Activated naive CD8-positive, alpha-beta T cell treated with anti-CD3 and anti-CD28 coated beads, Interleukin-2, amount 50 U/mL, for 24 hours (primary cell): ENCODE results near the gene ACACB.
A peak's percentile ranks its signal among the peaks of the same experiment; 100 is the strongest.

Experiments
- ATAC-seq: fragments of 150-1000 bp; cut with Tn5 transposase; one replicate; pipeline ENCODE4 v1.10.0; 2021
- DNase-seq: peaks from one replicate; pipeline ENCODE4 v3.0.0; 2021
- H3K27ac Mint-ChIP-seq: one replicate; pipeline ENCODE4 v1.8.0; 2021; ENCODE audit warnings: mild to moderate bottlenecking, mixed read lengths
- H3K27me3 Mint-ChIP-seq: one replicate; pipeline ENCODE4 v1.8.0; 2021; ENCODE audit warnings: mixed read lengths
- H3K36me3 Mint-ChIP-seq: one replicate; pipeline ENCODE4 v1.8.0; 2021; ENCODE audit warnings: low read depth, mixed read lengths
- H3K4me1 Mint-ChIP-seq: one replicate; pipeline ENCODE4 v1.8.0; 2021; ENCODE audit warnings: mixed read lengths
- H3K4me3 Mint-ChIP-seq: one replicate; pipeline ENCODE4 v1.8.0; 2021; ENCODE audit warnings: mild to moderate bottlenecking, moderate library complexity, mixed read lengths
- H3K9me3 Mint-ChIP-seq: one replicate; pipeline ENCODE4 v1.8.0; 2021; ENCODE audit warnings: mixed read lengths

The ACACB gene

GRCh38 chr12:109221277-109221931 is 105.0 kb downstream of the ACACB start:
- Mint-ChIP-seq H3K36me3 (peaks cover 2% of the 10 kb centered on the region), H3K4me3 (no peak overlapping the region), H3K27me3 (no peaks in the 10 kb centered on the region), H3K27ac (no peak overlapping the region), H3K9me3 (no peaks in the 10 kb centered on the region), H3K4me1 (no peaks in the 10 kb centered on the region)
- ATAC-seq (no peak), DNase-seq (no peak)

DNA sequence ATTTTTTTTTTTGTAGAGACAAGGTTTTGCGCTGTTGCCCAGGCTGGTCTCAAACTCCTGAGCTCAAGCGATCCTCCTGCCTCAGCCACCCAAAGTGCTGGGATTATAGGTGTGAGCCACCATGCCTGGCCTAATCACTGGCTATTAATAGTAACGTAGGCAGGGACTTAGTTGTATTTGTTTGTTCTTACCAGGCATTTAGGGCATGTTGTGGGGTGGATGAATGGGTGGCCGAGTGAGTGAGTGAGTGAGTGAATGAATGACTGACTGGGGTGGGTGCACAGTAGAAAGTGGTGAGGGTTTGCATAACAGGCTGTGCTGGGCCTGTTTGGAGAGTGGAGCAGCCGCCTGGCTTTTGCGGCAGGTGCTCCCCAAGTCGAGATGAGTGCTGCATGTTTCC is 105.7 kb downstream of the ACACB start:
- Mint-ChIP-seq H3K27ac (no peak overlapping the region), H3K27me3 (no peaks in the 10 kb centered on the region), H3K9me3 (no peaks in the 10 kb centered on the region), H3K4me1 (no peaks in the 10 kb centered on the region), H3K36me3 (peaks cover 2% of the 10 kb centered on the region), H3K4me3 (no peak overlapping the region)
- no peak for DNase-seq
- ATAC-seq, result no peak

- H3K9me3 Mint-ChIP-seq, result no peaks in the 10 kb centered on the region
- ATAC-seq, result no peak
- no peaks in the 10 kb centered on the region for H3K4me1 Mint-ChIP-seq
- H3K27ac Mint-ChIP-seq, result no peak overlapping the region
- no peak for DNase-seq
- H3K4me3 Mint-ChIP-seq, result no peak overlapping the region
- H3K27me3 Mint-ChIP-seq, result no peaks in the 10 kb centered on the region
- H3K36me3 Mint-ChIP-seq, result peaks cover 2% of the 10 kb centered on the region
Measured at GRCh38 chr12:109222496-109222895, 106.1 kb downstream of the ACACB start.

DNA sequence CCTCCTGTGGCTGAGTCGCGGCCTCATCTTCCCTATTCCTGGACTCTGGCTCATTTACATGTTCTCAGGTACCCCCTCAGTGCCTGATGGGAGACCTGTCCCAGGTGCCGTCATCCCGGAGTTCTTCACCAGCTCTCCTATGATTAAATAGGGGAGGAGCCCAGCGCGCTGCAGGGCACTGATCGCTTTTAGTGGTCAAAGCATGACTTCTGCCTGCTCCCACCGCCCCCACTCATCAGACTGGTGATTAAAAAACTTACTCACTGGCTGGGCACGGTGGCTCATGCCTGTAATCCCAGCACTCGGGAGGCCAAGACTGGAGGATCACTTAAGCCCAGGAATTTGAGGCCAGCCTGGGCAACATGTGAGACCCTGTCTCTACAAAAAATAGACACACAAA is 106.8 kb downstream of the ACACB start:
- no peak overlapping the region for H3K4me3 Mint-ChIP-seq
- no peak for DNase-seq
- ATAC-seq, result no peak
- no peaks in the 10 kb centered on the region for H3K4me1 Mint-ChIP-seq
- no peaks in the 10 kb centered on the region for H3K27me3 Mint-ChIP-seq
- no peaks in the 10 kb centered on the region for H3K9me3 Mint-ChIP-seq
- H3K27ac Mint-ChIP-seq, result no peak overlapping the region
- H3K36me3 Mint-ChIP-seq, result peaks cover 2% of the 10 kb centered on the region

- H3K4me3 Mint-ChIP-seq, result no peak overlapping the region
- H3K36me3 Mint-ChIP-seq, result peaks cover 2% of the 10 kb centered on the region
- no peaks in the 10 kb centered on the region for H3K27me3 Mint-ChIP-seq
- DNase-seq (no peak), ATAC-seq (no peak)
- H3K4me1 Mint-ChIP-seq, result no peaks in the 10 kb centered on the region
- no peak overlapping the region for H3K27ac Mint-ChIP-seq
- no peaks in the 10 kb centered on the region for H3K9me3 Mint-ChIP-seq
Measured at GRCh38 chr12:109223868-109224267, 107.5 kb downstream of the ACACB start.

- no peak for DNase-seq
- H3K4me3 Mint-ChIP-seq, result no peak overlapping the region
- peaks cover 2% of the 10 kb centered on the region for H3K36me3 Mint-ChIP-seq
- H3K27ac Mint-ChIP-seq, result no peak overlapping the region
- no peaks in the 10 kb centered on the region for H3K27me3 Mint-ChIP-seq
- no peaks in the 10 kb centered on the region for H3K4me1 Mint-ChIP-seq
- H3K9me3 Mint-ChIP-seq, result no peaks in the 10 kb centered on the region
- no peak for ATAC-seq
Measured at GRCh38 chr12:109228664-109229063, 112.3 kb downstream of the ACACB start.

GRCh38 chr12:109230193-109230592 is 113.8 kb downstream of the ACACB start:
- Mint-ChIP-seq H3K9me3 (no peaks in the 10 kb centered on the region), H3K27ac (no peak overlapping the region), H3K4me1 (no peaks in the 10 kb centered on the region), H3K27me3 (no peaks in the 10 kb centered on the region), H3K4me3 (no peak overlapping the region), H3K36me3 (peaks cover 2% of the 10 kb centered on the region)
- ATAC-seq (no peak), DNase-seq (no peak)

- H3K9me3 Mint-ChIP-seq, result no peaks in the 10 kb centered on the region
- no peaks in the 10 kb centered on the region for H3K27me3 Mint-ChIP-seq
- H3K27ac Mint-ChIP-seq, result no peak overlapping the region
- H3K4me3 Mint-ChIP-seq, result no peak overlapping the region
- DNase-seq (no peak), ATAC-seq (no peak)
- no peaks in the 10 kb centered on the region for H3K36me3 Mint-ChIP-seq
- no peaks in the 10 kb centered on the region for H3K4me1 Mint-ChIP-seq
Measured at GRCh38 chr12:109232731-109233130, 116.3 kb downstream of the ACACB start.

- ATAC-seq (no peak), DNase-seq (no peak)
- Mint-ChIP-seq H3K4me1 (peaks cover under 1% of the 10 kb centered on the region), H3K36me3 (no peaks in the 10 kb centered on the region), H3K27ac (no peak overlapping the region), H3K27me3 (no peaks in the 10 kb centered on the region), H3K9me3 (no peaks in the 10 kb centered on the region), H3K4me3 (no peak overlapping the region)
Measured at GRCh38 chr12:109234012-109234411, 117.6 kb downstream of the ACACB start.

GRCh38 chr12:109236257-109236656 is 119.9 kb downstream of the ACACB start:
- Mint-ChIP-seq H3K4me1 (peaks cover 3% of the 10 kb centered on the region), H3K27me3 (no peaks in the 10 kb centered on the region), H3K36me3 (peaks cover 2% of the 10 kb centered on the region), H3K9me3 (no peaks in the 10 kb centered on the region), H3K4me3 (no peak overlapping the region), H3K27ac (no peak overlapping the region)
- DNase-seq (no peak), ATAC-seq (no peak)

- no peak overlapping the region for H3K4me3 Mint-ChIP-seq
- DNase-seq (no peak), ATAC-seq (peak; percentile 43)
- H3K27ac Mint-ChIP-seq, result no peak overlapping the region
- H3K4me1 Mint-ChIP-seq, result peaks cover 3% of the 10 kb centered on the region
- peaks cover 4% of the 10 kb centered on the region for H3K36me3 Mint-ChIP-seq
- no peaks in the 10 kb centered on the region for H3K9me3 Mint-ChIP-seq
- H3K27me3 Mint-ChIP-seq, result no peaks in the 10 kb centered on the region
Measured at GRCh38 chr12:109239179-109239578, 122.8 kb downstream of the ACACB start.

- H3K27me3 Mint-ChIP-seq, result no peaks in the 10 kb centered on the region
- H3K36me3 Mint-ChIP-seq, result peaks cover 4% of the 10 kb centered on the region
- no peak for DNase-seq
- H3K9me3 Mint-ChIP-seq, result no peaks in the 10 kb centered on the region
- no peak for ATAC-seq
- no peak overlapping the region for H3K27ac Mint-ChIP-seq
- H3K4me1 Mint-ChIP-seq, result peaks cover 3% of the 10 kb centered on the region
- no peak overlapping the region for H3K4me3 Mint-ChIP-seq
Measured at GRCh38 chr12:109239691-109240090, 123.3 kb downstream of the ACACB start.

- H3K4me1 Mint-ChIP-seq, result peaks cover 3% of the 10 kb centered on the region
- no peaks in the 10 kb centered on the region for H3K27me3 Mint-ChIP-seq
- DNase-seq (no peak), ATAC-seq (no peak)
- no peak overlapping the region for H3K4me3 Mint-ChIP-seq
- H3K27ac Mint-ChIP-seq, result no peak overlapping the region
- H3K36me3 Mint-ChIP-seq, result peaks cover 4% of the 10 kb centered on the region
- H3K9me3 Mint-ChIP-seq, result no peaks in the 10 kb centered on the region
Measured at GRCh38 chr12:109240365-109240764, 124.0 kb downstream of the ACACB start.

- no peaks in the 10 kb centered on the region for H3K27me3 Mint-ChIP-seq
- no peak overlapping the region for H3K27ac Mint-ChIP-seq
- DNase-seq, result no peak
- peaks cover 4% of the 10 kb centered on the region for H3K36me3 Mint-ChIP-seq
- no peak overlapping the region for H3K4me3 Mint-ChIP-seq
- ATAC-seq, result no peak
- H3K4me1 Mint-ChIP-seq, result peaks cover 3% of the 10 kb centered on the region
- H3K9me3 Mint-ChIP-seq, result no peaks in the 10 kb centered on the region
Measured at GRCh38 chr12:109241936-109242335, 125.5 kb downstream of the ACACB start.

DNA sequence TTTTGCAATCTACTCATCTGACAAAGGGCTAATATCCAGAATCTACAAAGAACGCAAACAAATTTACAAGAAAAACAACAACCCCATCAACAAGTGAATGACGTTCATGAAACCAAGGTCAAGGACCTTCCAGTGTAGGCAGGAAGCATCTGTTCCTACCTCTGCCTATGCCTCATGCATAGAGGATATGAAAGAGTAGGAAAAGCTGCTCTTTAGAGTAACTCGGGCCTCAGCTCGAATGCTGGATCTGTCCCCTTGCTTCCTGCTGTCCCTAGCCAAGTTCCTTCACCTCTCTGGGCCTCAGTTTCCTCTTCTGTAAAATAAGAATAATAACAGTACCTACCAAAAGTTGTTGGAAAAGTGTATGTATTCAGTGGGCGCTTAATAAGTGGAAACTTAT is 127.7 kb downstream of the ACACB start:
- Mint-ChIP-seq H3K4me3 (no peak overlapping the region), H3K27me3 (no peaks in the 10 kb centered on the region), H3K9me3 (no peaks in the 10 kb centered on the region), H3K36me3 (peaks cover 4% of the 10 kb centered on the region), H3K4me1 (peaks cover 3% of the 10 kb centered on the region), H3K27ac (no peak overlapping the region)
- no peak for ATAC-seq
- DNase-seq, result no peak

DNA sequence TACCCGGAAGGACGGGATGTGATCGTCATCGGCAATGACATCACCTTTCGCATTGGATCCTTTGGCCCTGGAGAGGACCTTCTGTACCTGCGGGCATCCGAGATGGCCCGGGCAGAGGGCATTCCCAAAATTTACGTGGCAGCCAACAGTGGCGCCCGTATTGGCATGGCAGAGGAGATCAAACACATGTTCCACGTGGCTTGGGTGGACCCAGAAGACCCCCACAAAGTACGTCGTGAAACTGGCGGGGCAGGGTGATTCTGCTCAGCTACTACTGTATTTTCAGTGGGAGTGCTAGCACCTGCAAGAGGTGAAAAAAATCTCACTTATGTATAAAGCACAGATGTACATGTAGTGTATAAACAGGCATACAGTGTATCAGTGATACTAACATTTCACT is 129.8 kb downstream of the ACACB start:
- Mint-ChIP-seq H3K9me3 (no peaks in the 10 kb centered on the region), H3K27ac (no peak overlapping the region), H3K36me3 (peaks cover 2% of the 10 kb centered on the region), H3K4me1 (peaks cover 8% of the 10 kb centered on the region), H3K4me3 (no peak overlapping the region), H3K27me3 (no peaks in the 10 kb centered on the region)
- DNase-seq (no peak), ATAC-seq (no peak)
